HCT116 (cell line): ENCODE data around the gene USP7. TPM values are rescaled to one million over a fixed set of nuclear protein-coding genes. Genes with fewer than 3 reads are reported as not detected.

Experiments
- ATAC-seq: fragments of 200-7000 bp; cut with Tn5 transposase; 2 replicates; pipeline ENCODE4 v1.9.1; 2020; ENCODE audit warnings: mild to moderate bottlenecking, moderate library complexity
- BruUV-seq: library from RNA; stranded (reverse); fragments of 400-500 nt; replicated peaks from 2 replicates; lab custom pipeline; 2021; lab: Mats Ljungman, UMichigan
- CTCF ChIA-PET: fragments of 300-600 bp; sonication (Branson Sonifier 250); formaldehyde crosslinking; loops from one replicate; lab custom pipeline; 2021; ENCODE audit warnings: antibody characterized with exemption; lab: Charles Lee
- POLR2A ChIA-PET: fragments of 300-600, 350-600 bp; sonication (Branson Sonifier 250); formaldehyde crosslinking; loops from one replicate; lab custom pipeline; 2021; ENCODE audit warnings: antibody characterized with exemption; lab: Charles Lee
- RAD21 ChIA-PET, 2 experiments: fragments of 300-600 bp; sonication (Branson Sonifier 250); formaldehyde crosslinking; loops; one replicate each; lab custom pipeline; 2023; ENCODE audit warnings: low total read pairs in 2 of 2; ENCODE audit not compliant: uncharacterized antibody in 2 of 2, unreplicated experiment in 2 of 2, low non-redundant PET in 1 of 2; lab: Charles Lee
- DNase-seq: peaks from one replicate; pipeline ENCODE4 v3.0.0-alpha.2; 2010; ENCODE audit warnings: low read depth, low spot score
- H2AFZ ChIP-seq: fragments of 200-600 bp; shearing (Covaris generic), sonication (generic); 2 replicates; pipeline ENCODE4 v1.6.1; 2017; ENCODE audit warnings: low read depth, mixed run types, mixed read lengths, antibody characterized with exemption, low read length; ENCODE audit not compliant: poor library complexity, severe bottlenecking
- H3K27ac ChIP-seq: 2 replicates; pipeline ENCODE4 v1.5.1; 2012; ENCODE audit warnings: low read depth, low read length
- H3K27me3 ChIP-seq: fragments of 200-600 bp; sonication (generic); 2 replicates; pipeline ENCODE4 v1.6.1; 2016; ENCODE audit warnings: mixed run types, low read length, mixed read lengths; ENCODE audit not compliant: insufficient read depth
- H3K36me3 ChIP-seq, 2 experiments: fragments of 200-500 bp in 1 of 2; fragments of 200-600 bp in 1 of 2; sonication (Bioruptor generic) in 1 of 2; sonication (generic) in 1 of 2; 2 replicates each; pipeline versions ENCODE4 v1.5.1 to v1.6.1; 2014 to 2016; ENCODE audit warnings: low read length in 2 of 2, inconsistent platforms in 1 of 2, mixed read lengths in 1 of 2, mixed run types in 1 of 2; ENCODE audit not compliant: insufficient read depth in 2 of 2, control insufficient read depth in 1 of 2
- H3K4me1 ChIP-seq, 2 experiments: fragments of 200-600 bp in 1 of 2; sonication (generic) in 1 of 2; 2 replicates each; pipeline versions ENCODE4 v1.5.1 to v1.6.1; 2012 to 2017; ENCODE audit warnings: low read length in 2 of 2, inconsistent platforms in 1 of 2, mild to moderate bottlenecking in 1 of 2, mixed read lengths in 1 of 2, mixed run types in 1 of 2, moderate library complexity in 1 of 2; ENCODE audit not compliant: insufficient read depth in 2 of 2, control insufficient read depth in 1 of 2
- H3K4me2 ChIP-seq: fragments of 200-600 bp; sonication (generic); 2 replicates; pipeline ENCODE4 v1.6.1; 2017; ENCODE audit warnings: mixed run types, low read length, mixed read lengths
- H3K4me3 ChIP-seq, 2 experiments: fragments of 200-600 bp in 1 of 2; sonication (generic) in 1 of 2; replicated peaks in 1 of 2; 2 replicates each; pipeline ENCODE4 v1.5.1; 2011 to 2016; ENCODE audit warnings: low read length in 2 of 2, control low read depth in 1 of 2, low read depth in 1 of 2, mild to moderate bottlenecking in 1 of 2, mixed read lengths in 1 of 2, mixed run types in 1 of 2
- H3K79me2 ChIP-seq: fragments of 200-600 bp; sonication (generic); 2 replicates; pipeline ENCODE4 v1.6.1; 2017; ENCODE audit warnings: mild to moderate bottlenecking, mixed run types, low read length, moderate library complexity, mixed read lengths; ENCODE audit not compliant: insufficient read depth
- H3K9ac ChIP-seq: fragments of 200-600 bp; sonication (generic); 2 replicates; pipeline ENCODE4 v1.6.1; 2016; ENCODE audit warnings: low read length, mixed read lengths
- H3K9me2 ChIP-seq: fragments of 200-600 bp; sonication (generic), shearing (Covaris generic); 2 replicates; pipeline ENCODE4 v1.6.1; 2017; ENCODE audit warnings: mixed run types, mild to moderate bottlenecking, moderate library complexity; ENCODE audit not compliant: insufficient read depth
- H3K9me3 ChIP-seq, 2 experiments: fragments of 200-500 bp in 1 of 2; fragments of 200-600 bp in 1 of 2; sonication (Bioruptor generic) in 1 of 2; sonication (generic) in 1 of 2; 2 replicates each; pipeline ENCODE4 v1.6.1; 2014 to 2017; ENCODE audit warnings: low read length in 2 of 2, mixed read lengths in 2 of 2, inconsistent platforms in 1 of 2, low read depth in 1 of 2, mild to moderate bottlenecking in 1 of 2, mixed run types in 1 of 2, moderate library complexity in 1 of 2; ENCODE audit not compliant: control insufficient read depth in 1 of 2, insufficient read depth in 1 of 2
- H4K20me1 ChIP-seq: fragments of 200-600 bp; sonication (generic), shearing (Covaris generic); 2 replicates; pipeline ENCODE4 v1.6.1; 2017; ENCODE audit warnings: mixed run types, mild to moderate bottlenecking, moderate library complexity; ENCODE audit not compliant: insufficient read depth
- CBX3 ChIP-seq: IDR thresholded peaks from 2 replicates; pipeline ENCODE4 v1.6.1; 2012; ENCODE audit warnings: low read depth
- CEBPB ChIP-seq: IDR thresholded peaks from 2 replicates; pipeline ENCODE4 v1.6.1; 2012; ENCODE audit warnings: low read depth
- ELF1 ChIP-seq: IDR thresholded peaks from 2 replicates; pipeline ENCODE4 v1.6.1; 2012; ENCODE audit warnings: low read depth, borderline replicate concordance
- FOSL1 ChIP-seq: IDR thresholded peaks from 2 replicates; pipeline ENCODE4 v1.6.1; 2012; ENCODE audit warnings: low read depth
- JUND ChIP-seq: IDR thresholded peaks from 2 replicates; pipeline ENCODE4 v1.6.1; 2012
- RAD21 ChIP-seq: IDR thresholded peaks from 2 replicates; pipeline ENCODE4 v1.6.1; 2012; ENCODE audit warnings: low read depth, mild to moderate bottlenecking
- SP1 ChIP-seq: IDR thresholded peaks from 2 replicates; pipeline ENCODE4 v1.6.1; 2012; ENCODE audit warnings: low read depth
- TCF7L2 ChIP-seq: IDR thresholded peaks from 2 replicates; pipeline ENCODE4 v1.7.0; 2011; ENCODE audit warnings: borderline replicate concordance, inconsistent platforms; ENCODE audit not compliant: insufficient read depth, insufficient read length; ENCODE audit errors: extremely low read depth
- intact Hi-C: fragments of 100-400 bp; cut with micrococcal nuclease; formaldehyde crosslinking; loops from 2 replicates; pipeline ENCODE4 v1.10.0; 2022
- total RNA-seq: library from RNA; stranded (reverse); gene quantifications from one replicate; pipeline ENCODE4 v1.2.1, GENCODE V29; 2021; ENCODE audit not compliant: unreplicated experiment
- TF ChIP-seq, protein P1 (sequence below): IDR thresholded peaks from 2 replicates; pipeline ENCODE4 v1.6.1; 2011; ENCODE audit warnings: mild to moderate bottlenecking, low read length, moderate library complexity; ENCODE audit not compliant: insufficient replicate concordance; ENCODE audit errors: extremely low read depth
- TF ChIP-seq, protein P2 (sequence below): IDR thresholded peaks from 2 replicates; pipeline ENCODE4 v1.6.1; 2012; ENCODE audit warnings: low read depth
- TF ChIP-seq, protein P3 (sequence below): IDR thresholded peaks from 2 replicates; pipeline ENCODE4 v1.6.1; 2012

The USP7 gene
- total RNA-seq, 1 experiment from 2014 or later = 154 TPM

DNA sequence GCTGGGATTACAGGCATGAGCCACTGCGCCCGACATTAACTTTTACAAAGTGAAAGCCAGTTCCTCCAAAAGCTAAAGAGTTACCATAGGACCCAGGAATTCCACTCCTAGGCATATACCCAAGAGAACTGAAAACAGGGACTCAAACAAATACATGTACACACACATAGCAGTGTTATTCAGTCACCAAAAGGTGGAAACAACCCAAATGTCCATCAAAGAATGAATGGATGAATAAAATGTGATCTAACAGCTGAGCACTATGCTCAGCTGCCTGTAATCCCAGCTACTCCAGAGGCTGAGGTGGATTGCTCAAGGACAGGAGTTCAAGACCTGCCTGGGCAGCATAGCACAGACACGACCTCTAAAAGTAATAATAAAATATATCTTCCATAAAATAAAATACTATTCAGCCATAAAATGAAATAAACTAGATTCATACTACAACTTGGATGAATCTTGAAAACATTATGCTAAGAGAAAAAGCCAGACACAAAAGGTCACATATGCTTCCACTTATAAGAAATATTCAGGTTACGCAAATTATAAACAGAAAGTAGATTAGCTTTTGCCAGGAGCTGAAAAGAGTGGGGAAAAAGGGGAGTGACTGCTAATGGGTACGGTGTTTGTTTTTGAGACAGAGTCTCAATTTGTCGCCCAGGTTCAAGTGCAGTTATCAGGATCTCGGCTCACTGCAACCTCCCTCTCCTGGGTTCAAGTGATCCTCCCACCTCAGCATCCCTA lies 9.3 kb upstream of the USP7 start:
- no peaks in the 10 kb centered on the region for H3K27me3 ChIP-seq
- DNase-seq (no peak), ATAC-seq (no peak)
- intact Hi-C loops = no loop called here
- H3K27ac ChIP-seq = no peak overlapping the region
- no peak overlapping the region for H2AFZ ChIP-seq
- H3K4me2 ChIP-seq = no peak overlapping the region
- TF ChIP-seq FOSL1 (no peak), TCF7L2 (no peak), RAD21 (no peak), CBX3 (no peak), ELF1 (no peak), SP1 (no peak), JUND (no peak), CEBPB (no peak)
- TF ChIP-seq, protein P1, sequence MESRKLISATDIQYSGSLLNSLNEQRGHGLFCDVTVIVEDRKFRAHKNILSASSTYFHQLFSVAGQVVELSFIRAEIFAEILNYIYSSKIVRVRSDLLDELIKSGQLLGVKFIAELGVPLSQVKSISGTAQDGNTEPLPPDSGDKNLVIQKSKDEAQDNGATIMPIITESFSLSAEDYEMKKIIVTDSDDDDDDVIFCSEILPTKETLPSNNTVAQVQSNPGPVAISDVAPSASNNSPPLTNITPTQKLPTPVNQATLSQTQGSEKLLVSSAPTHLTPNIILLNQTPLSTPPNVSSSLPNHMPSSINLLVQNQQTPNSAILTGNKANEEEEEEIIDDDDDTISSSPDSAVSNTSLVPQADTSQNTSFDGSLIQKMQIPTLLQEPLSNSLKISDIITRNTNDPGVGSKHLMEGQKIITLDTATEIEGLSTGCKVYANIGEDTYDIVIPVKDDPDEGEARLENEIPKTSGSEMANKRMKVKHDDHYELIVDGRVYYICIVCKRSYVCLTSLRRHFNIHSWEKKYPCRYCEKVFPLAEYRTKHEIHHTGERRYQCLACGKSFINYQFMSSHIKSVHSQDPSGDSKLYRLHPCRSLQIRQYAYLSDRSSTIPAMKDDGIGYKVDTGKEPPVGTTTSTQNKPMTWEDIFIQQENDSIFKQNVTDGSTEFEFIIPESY = no peak
- TF ChIP-seq, protein P2, sequence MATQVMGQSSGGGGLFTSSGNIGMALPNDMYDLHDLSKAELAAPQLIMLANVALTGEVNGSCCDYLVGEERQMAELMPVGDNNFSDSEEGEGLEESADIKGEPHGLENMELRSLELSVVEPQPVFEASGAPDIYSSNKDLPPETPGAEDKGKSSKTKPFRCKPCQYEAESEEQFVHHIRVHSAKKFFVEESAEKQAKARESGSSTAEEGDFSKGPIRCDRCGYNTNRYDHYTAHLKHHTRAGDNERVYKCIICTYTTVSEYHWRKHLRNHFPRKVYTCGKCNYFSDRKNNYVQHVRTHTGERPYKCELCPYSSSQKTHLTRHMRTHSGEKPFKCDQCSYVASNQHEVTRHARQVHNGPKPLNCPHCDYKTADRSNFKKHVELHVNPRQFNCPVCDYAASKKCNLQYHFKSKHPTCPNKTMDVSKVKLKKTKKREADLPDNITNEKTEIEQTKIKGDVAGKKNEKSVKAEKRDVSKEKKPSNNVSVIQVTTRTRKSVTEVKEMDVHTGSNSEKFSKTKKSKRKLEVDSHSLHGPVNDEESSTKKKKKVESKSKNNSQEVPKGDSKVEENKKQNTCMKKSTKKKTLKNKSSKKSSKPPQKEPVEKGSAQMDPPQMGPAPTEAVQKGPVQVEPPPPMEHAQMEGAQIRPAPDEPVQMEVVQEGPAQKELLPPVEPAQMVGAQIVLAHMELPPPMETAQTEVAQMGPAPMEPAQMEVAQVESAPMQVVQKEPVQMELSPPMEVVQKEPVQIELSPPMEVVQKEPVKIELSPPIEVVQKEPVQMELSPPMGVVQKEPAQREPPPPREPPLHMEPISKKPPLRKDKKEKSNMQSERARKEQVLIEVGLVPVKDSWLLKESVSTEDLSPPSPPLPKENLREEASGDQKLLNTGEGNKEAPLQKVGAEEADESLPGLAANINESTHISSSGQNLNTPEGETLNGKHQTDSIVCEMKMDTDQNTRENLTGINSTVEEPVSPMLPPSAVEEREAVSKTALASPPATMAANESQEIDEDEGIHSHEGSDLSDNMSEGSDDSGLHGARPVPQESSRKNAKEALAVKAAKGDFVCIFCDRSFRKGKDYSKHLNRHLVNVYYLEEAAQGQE = no peak
- TF ChIP-seq, protein P3, sequence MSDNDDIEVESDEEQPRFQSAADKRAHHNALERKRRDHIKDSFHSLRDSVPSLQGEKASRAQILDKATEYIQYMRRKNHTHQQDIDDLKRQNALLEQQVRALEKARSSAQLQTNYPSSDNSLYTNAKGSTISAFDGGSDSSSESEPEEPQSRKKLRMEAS = no peak
- no peaks in the 10 kb centered on the region for H3K36me3 ChIP-seq
- ChIA-PET RAD21 (no interaction called here), POLR2A (no interaction called here), CTCF (no interaction called here)
- no peaks in the 10 kb centered on the region for H3K9me3 ChIP-seq
- no peaks in the 10 kb centered on the region for H3K79me2 ChIP-seq
- no peaks in the 10 kb centered on the region for H3K9me2 ChIP-seq
- no peaks in the 10 kb centered on the region for H4K20me1 ChIP-seq
- no peak overlapping the region for H3K9ac ChIP-seq
- no peaks in the 10 kb centered on the region; a peak in 1 of 4 replicates for H3K4me1 ChIP-seq
- BruUV-seq = no TSS peak
- H3K4me3 ChIP-seq = no peak overlapping the region
